Central memory CD8-positive, alpha-beta T cell (primary cell): Measurements from ENCODE around the gene KIF3C.
"Not testable (repeated sequence)": the region's sequence is repeated elsewhere in the genome, so short reads cannot be mapped to it uniquely, and the experiment has no call there.

Source experiments
- ATAC-seq: fragments of 150-1000 bp; cut with Tn5 transposase; replicated peaks from 2 replicates; pipeline ENCODE4 v1.10.0; 2022; ENCODE audit warnings: mild to moderate bottlenecking, moderate FRiP score, moderate number of reproducible peaks; ENCODE audit not compliant: poor library complexity, severe bottlenecking; ENCODE audit errors: extremely low read depth
- DNase-seq, 2 donors: peaks; one replicate each; pipeline ENCODE4 v3.0.0; 2021; ENCODE audit warnings: low spot score in 2 of 2
- H3K27ac Mint-ChIP-seq: one replicate; pipeline ENCODE4 v1.8.0; 2022; ENCODE audit warnings: low read depth, mild to moderate bottlenecking, moderate library complexity, mixed read lengths
- H3K27me3 Mint-ChIP-seq: one replicate; pipeline ENCODE4 v1.8.0; 2022; ENCODE audit warnings: mixed read lengths
- H3K36me3 Mint-ChIP-seq: one replicate; pipeline ENCODE4 v1.8.0; 2022; ENCODE audit warnings: mild to moderate bottlenecking, moderate library complexity, mixed read lengths; ENCODE audit not compliant: insufficient read depth
- H3K4me1 Mint-ChIP-seq: one replicate; pipeline ENCODE4 v1.8.0; 2022; ENCODE audit warnings: mixed read lengths
- H3K4me3 Mint-ChIP-seq: one replicate; pipeline ENCODE4 v1.8.0; 2022; ENCODE audit warnings: mild to moderate bottlenecking, moderate library complexity, mixed read lengths
- H3K9me3 Mint-ChIP-seq: one replicate; pipeline ENCODE4 v1.8.0; 2022; ENCODE audit warnings: mixed read lengths

The KIF3C gene

DNA sequence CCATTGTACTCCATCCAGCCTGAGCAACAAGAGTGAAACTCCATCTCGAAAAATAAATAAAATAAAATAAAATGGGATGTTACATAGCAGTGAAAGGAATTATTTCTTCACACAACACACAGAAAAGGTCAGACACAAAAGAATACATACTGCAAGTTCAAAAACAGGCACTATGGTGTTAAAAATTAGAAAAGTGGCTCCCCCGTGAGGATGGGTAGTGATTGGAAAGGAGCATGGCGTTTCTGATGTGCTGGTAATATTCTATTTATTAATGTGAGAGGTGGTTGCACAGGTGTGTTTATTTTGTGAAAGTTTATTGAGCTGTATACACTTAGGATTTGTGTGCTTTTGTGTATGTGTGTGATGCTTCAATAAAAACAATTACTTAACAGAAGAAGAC is 28.6 kb upstream of the KIF3C start:
- peaks cover 1% of the 10 kb centered on the region for H3K36me3 Mint-ChIP-seq
- no peaks in the 10 kb centered on the region for H3K27me3 Mint-ChIP-seq
- no peak for ATAC-seq
- no peak overlapping the region for H3K4me3 Mint-ChIP-seq
- no peak for DNase-seq
- H3K9me3 Mint-ChIP-seq: no peaks in the 10 kb centered on the region
- no peak overlapping the region for H3K27ac Mint-ChIP-seq
- H3K4me1 Mint-ChIP-seq: no peaks in the 10 kb centered on the region

DNA sequence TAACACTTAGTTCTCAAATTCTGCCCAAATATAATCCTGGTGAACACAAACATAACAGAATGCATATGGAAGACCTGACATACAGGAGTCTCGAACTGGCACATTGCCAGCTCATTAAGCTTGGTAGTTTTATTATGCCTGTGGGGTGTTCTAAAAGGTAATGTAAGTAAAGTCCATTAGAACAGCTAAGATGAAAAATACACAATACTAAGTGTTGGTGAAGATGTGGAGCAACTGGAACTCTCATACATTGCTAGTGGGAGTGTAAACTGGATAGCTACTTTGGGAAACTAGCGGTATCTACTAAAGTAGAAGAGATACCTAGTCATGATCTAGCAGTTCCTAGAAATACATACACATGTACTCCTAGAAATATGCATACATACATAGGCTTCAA is 27.3 kb upstream of the KIF3C start:
- Mint-ChIP-seq H3K27ac (no peak overlapping the region), H3K36me3 (peaks cover 1% of the 10 kb centered on the region), H3K9me3 (no peaks in the 10 kb centered on the region), H3K4me1 (no peaks in the 10 kb centered on the region), H3K4me3 (no peak overlapping the region), H3K27me3 (no peaks in the 10 kb centered on the region)
- ATAC-seq: no peak
- DNase-seq: no peak

DNA sequence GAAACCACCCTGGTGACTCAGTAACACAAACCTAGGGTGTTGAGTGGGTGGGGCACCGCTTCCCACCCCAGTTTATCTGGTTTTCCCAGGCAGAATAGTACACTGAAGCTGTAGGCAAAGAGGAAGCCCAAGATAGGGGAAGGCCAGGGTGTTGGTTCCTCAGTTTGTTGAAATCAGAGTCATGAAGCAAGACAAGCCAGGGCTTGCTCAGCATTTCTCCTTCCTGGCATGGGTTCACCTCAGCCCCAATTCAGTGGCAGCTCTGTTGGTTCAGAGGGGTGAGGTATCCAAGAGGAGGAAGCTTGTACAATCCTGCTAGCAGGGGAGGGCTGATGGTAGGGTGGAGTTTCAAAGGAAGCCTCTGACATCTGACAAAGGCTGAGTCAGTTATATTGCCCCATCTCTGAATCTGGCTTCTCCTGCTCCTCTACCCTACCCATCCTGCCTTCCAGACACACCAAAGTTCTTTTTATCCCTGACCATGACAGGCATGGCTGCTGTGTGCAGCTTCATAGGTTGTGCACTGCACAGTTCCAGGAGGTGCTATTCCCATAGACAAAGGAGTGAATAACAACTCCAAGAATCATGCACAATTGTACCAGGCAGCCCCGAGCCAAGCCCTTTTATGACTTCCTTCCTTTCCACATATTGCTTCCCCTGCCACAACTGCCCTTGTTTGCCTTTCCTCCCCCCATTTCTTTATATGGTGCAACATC is 26.7 kb upstream of the KIF3C start:
- Mint-ChIP-seq H3K36me3 (peaks cover 1% of the 10 kb centered on the region), H3K4me1 (no peaks in the 10 kb centered on the region), H3K27me3 (no peaks in the 10 kb centered on the region), H3K4me3 (no peak overlapping the region), H3K27ac (no peak overlapping the region), H3K9me3 (no peaks in the 10 kb centered on the region)
- no peak for ATAC-seq
- DNase-seq: no peak

DNA sequence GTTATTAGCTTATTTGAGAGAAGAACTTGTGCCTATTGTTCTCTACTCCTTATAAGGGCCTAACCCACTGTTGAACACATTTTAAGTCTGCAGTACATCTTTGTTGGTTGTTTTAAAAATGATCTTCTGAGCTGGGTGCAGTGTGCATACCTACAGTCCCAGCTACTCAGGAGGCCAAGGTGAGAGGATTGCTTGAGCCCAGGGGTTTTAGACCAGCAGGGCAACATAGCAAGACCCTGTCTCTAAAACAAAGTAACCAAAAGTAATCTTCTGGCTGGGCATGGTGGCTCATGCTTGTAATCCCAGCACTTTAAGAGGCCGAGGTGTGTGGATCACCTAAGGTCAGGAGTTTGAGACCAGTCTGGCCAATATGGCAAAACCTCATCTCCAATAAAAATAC is 25.8 kb upstream of the KIF3C start:
- no peaks in the 10 kb centered on the region for H3K9me3 Mint-ChIP-seq
- H3K4me3 Mint-ChIP-seq: no peak overlapping the region
- ATAC-seq (no peak), DNase-seq (no peak)
- no peak overlapping the region for H3K27ac Mint-ChIP-seq
- no peaks in the 10 kb centered on the region for H3K4me1 Mint-ChIP-seq
- H3K36me3 Mint-ChIP-seq: peaks cover 1% of the 10 kb centered on the region
- H3K27me3 Mint-ChIP-seq: no peaks in the 10 kb centered on the region

DNA sequence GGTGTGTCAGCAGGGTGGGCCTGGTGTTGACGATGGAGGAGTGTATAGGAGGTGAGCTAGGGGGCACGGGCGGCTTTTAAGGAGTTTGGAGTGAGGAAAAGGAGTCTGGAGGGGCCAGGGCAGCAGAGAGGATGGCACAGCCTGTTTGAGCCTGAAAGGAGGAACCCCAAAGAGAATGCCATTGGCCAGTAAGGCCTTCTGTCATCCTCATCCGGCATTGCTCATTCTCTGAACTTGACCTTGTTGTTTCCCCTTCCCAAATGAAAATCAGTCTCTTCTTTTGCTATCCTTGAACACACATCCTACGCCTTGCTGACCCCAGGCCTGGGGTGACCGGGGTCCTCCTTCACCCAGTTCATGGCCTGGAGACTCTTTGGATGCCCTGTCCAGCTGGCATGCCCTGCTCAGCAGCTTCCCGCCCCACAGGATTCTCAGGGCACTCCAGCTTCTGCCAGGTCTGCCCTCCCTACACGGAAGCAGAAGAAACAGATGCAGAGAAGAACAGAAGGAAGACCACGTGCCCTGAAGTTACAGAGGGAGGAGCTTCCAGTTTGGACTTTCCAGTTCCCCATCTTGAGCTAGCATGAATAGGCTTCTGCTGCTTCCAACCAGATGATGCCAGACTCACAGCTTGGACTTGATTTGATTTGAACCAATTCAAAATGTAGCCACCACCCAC is 20.5 kb upstream of the KIF3C start:
- Mint-ChIP-seq H3K27ac (no peak overlapping the region), H3K4me1 (no peaks in the 10 kb centered on the region), H3K9me3 (no peaks in the 10 kb centered on the region), H3K27me3 (no peaks in the 10 kb centered on the region), H3K4me3 (no peak overlapping the region), H3K36me3 (peaks cover 1% of the 10 kb centered on the region)
- DNase-seq (no peak), ATAC-seq (no peak)

DNA sequence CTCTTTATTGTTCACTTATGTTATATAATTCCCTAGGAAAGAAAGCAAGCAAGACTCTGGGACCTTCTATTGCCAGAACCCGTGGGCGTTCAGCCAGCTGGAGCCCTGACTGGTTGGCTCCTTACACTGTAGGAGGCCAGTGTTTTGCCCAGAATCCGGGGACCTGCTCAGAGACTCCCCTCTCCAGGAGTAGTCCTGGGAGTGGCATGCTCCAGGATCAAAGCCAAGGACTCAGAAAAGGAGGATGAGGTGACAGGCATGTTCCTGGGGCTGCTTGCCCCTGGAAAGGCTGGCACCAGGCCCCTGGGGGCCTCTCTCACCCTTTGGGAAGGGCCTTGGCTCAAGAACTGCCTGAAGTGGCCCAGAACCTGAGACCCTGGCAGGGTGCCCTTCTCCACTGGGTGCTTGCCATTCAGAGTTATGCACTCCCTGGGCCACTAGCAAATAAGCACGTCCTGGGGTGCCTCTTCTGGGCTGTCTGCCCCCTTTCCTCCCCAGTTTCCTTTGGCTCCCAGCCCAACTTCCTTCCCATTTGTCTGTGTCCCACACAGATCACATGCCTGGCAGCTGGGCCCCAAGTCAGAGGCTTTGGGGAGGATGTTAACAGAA is 19.6 kb upstream of the KIF3C start:
- Mint-ChIP-seq H3K27me3 (no peaks in the 10 kb centered on the region), H3K27ac (no peak overlapping the region), H3K9me3 (no peaks in the 10 kb centered on the region), H3K4me1 (no peaks in the 10 kb centered on the region), H3K4me3 (no peak overlapping the region), H3K36me3 (peaks cover 1% of the 10 kb centered on the region)
- DNase-seq: no peak
- ATAC-seq: no peak

DNA sequence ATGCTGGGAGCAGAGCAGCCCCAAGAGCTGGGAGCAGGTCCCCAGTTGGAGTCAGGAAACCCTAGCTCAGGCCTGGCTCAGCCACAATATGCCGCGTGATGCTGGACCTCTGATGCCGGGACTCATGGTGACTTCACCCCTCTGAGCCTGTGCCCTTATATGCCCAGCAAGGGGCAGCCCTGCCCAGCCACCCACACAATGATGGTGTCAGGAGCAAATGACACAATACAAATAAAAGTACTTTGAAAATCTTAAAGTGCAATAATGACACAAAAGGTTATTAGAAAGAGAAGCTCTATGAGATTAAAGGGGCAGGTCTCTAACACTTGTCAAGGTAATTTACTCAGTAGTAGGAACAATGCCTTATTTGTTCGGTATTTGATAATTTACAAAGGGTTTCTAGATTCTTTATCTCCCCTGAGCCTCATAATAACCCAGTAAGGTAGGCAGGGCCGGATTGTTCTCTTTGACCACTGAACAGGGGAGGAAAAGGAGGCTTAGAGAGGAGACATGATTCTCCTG is 18.3 kb upstream of the KIF3C start:
- Mint-ChIP-seq H3K4me1 (no peaks in the 10 kb centered on the region), H3K4me3 (no peak overlapping the region), H3K36me3 (no peaks in the 10 kb centered on the region), H3K27me3 (no peaks in the 10 kb centered on the region), H3K9me3 (no peaks in the 10 kb centered on the region), H3K27ac (no peak overlapping the region)
- ATAC-seq: no peak
- no peak for DNase-seq

DNA sequence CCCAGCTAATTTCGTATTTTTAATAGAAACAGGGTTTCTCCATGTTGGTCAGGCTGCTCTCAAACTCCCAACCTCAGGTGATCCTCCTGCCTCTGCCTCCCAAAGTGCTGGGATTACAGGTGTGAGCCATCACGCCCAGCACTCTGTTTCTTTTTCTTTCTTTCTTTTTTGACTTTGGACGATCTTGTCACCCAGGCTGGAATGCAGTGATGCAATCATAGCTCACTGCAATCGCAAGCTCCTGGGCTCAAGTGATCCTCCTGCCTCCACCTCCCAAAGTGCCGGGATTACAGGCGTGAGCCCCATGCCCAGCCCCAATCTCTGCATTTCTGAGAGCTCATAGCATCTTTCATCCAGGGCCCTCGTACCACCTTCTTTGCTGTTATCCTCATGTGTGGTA is 17.1 kb upstream of the KIF3C start:
- not testable (repeated sequence) for H3K4me3 Mint-ChIP-seq, H3K27ac Mint-ChIP-seq, DNase-seq, H3K4me1 Mint-ChIP-seq, H3K27me3 Mint-ChIP-seq, ATAC-seq, H3K36me3 Mint-ChIP-seq, H3K9me3 Mint-ChIP-seq

DNA sequence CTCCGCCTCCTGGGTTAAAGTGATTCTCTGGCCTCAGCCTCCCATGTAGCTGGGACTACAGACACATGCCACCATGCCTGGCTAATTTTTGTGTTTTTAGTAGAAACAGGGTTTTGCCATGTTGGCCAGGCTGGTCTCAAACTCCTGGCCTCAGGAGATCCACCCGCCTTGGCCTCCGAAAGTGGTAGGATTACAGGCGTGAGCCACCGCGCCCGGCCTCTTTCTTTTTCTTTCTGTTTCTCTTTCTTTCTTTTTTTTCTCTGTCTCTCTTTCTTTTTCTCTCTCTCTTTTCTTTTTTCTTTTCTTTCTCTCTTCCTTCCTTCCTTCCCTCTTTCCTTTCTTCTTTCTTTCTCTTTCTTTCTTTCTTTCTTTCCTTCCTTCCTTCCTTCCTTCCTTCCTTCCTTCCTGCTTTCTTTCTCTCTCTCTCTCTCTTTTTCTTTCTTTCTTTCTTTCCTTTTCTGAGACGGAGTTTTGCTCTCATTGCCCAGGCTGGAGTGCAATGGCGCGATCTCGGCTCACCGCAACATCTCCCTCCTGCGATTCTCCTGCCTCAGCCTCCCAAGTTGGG is 16.6 kb upstream of the KIF3C start:
- H3K36me3 Mint-ChIP-seq, H3K4me1 Mint-ChIP-seq, H3K27ac Mint-ChIP-seq, H3K4me3 Mint-ChIP-seq, DNase-seq, H3K27me3 Mint-ChIP-seq, ATAC-seq, H3K9me3 Mint-ChIP-seq: not testable (repeated sequence)

DNA sequence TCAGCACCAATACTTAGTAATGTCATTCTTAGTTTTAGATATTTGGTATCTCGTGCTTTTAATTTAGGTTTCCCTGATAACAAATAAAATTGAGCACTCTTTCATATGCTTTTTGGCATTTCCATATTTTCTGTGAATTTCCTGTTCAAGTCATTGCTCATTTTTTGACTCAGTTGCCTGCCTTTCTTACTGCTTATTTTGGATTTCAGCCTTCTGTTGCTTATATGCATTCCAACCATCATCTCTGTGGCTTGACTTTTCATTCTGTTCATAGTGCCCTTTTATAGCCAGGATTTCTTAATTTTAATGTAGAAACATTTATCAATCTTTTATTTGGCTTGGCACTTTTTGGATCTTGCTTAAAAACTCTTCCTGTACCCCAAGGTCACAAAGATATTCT is 14.5 kb upstream of the KIF3C start:
- Mint-ChIP-seq H3K27me3 (no peaks in the 10 kb centered on the region), H3K4me3 (no peak overlapping the region), H3K9me3 (no peaks in the 10 kb centered on the region), H3K36me3 (peaks cover 3% of the 10 kb centered on the region), H3K27ac (no peak overlapping the region), H3K4me1 (peaks cover 5% of the 10 kb centered on the region)
- ATAC-seq (no peak), DNase-seq (no peak)

DNA sequence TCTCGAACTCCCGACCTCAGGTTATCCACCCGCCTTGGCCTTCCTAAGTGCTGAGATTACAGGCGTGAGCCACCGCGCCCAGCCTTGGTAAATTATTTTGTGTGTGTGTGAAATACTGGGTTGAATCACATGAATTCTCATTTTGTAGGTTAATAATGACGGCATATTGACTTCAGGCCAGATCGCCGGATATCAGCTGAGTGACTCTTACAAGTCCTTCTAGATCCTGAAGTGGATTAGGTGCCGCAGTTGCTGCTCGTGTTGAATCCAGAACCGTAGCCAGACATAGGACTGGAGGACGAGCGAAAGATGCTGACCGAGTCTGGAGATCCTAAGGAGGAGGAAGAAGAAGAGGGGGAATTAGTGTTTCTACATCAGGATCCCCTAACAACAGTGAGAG is 12.2 kb upstream of the KIF3C start:
- H3K27me3 Mint-ChIP-seq: no peaks in the 10 kb centered on the region
- no peak for ATAC-seq
- no peak overlapping the region for H3K4me3 Mint-ChIP-seq
- DNase-seq: no peak
- no peaks in the 10 kb centered on the region for H3K9me3 Mint-ChIP-seq
- peaks cover 5% of the 10 kb centered on the region for H3K4me1 Mint-ChIP-seq
- H3K27ac Mint-ChIP-seq: no peak overlapping the region
- peaks cover 5% of the 10 kb centered on the region for H3K36me3 Mint-ChIP-seq

DNA sequence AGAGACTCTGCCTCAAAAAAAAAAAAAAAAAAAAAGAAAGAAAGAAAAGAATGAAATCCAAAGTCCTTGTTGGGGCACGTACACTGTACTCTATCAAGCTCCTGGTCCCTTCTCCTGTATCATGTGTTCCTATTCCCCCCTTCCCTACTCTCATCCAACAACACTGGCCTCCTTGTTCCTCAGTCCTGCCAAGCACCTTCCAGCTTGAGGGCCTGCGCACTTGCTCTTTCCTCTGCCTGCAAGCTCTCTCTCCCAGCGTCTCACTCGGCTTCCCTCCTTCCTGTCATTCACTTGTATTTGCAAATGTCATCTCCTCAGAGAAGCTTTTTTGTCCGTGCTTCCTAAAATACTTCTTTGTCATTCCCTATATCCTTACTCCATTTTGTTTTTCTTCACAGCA is 10.8 kb upstream of the KIF3C start:
- ATAC-seq (no peak), DNase-seq (no peak)
- no peaks in the 10 kb centered on the region for H3K9me3 Mint-ChIP-seq
- no peak overlapping the region for H3K4me3 Mint-ChIP-seq
- peaks cover 5% of the 10 kb centered on the region for H3K4me1 Mint-ChIP-seq
- peaks cover 5% of the 10 kb centered on the region for H3K36me3 Mint-ChIP-seq
- no peak overlapping the region for H3K27ac Mint-ChIP-seq
- H3K27me3 Mint-ChIP-seq: no peaks in the 10 kb centered on the region

DNA sequence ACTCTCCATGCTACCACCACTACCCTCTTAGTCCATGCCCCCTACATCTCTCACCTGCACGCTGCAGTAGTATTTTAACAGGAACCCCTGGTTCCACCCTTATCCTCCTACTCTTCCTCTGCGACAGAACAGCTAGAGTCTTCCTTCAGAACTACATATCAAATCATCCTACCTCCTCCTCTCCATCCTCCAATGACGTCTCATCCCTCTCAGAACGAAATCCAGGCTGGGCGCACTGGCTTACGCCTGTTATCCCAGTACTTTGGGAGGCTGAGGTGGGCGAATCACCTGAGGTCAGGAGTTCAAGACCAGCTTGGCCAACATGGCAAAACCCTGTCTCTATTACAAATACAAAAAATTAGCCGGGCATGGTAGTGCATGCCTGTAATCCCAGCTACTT is 10.3 kb upstream of the KIF3C start:
- H3K9me3 Mint-ChIP-seq: no peaks in the 10 kb centered on the region
- H3K36me3 Mint-ChIP-seq: peaks cover 5% of the 10 kb centered on the region
- H3K4me3 Mint-ChIP-seq: no peak overlapping the region
- H3K4me1 Mint-ChIP-seq: peaks cover 5% of the 10 kb centered on the region
- DNase-seq: no peak
- no peaks in the 10 kb centered on the region for H3K27me3 Mint-ChIP-seq
- ATAC-seq: no peak
- H3K27ac Mint-ChIP-seq: no peak overlapping the region
